RWPE2 (cell line): Measurements from ENCODE around the gene GRIN1.

ENCODE experiments used
- ATAC-seq: fragments of 200-7000 bp; cut with Tn5 transposase; 3 replicates; pipeline ENCODE4 v1.9.1; 2021; ENCODE audit warnings: low read depth
- DNase-seq: peaks from one replicate; pipeline ENCODE4 v3.0.0-alpha.2; 2020; ENCODE audit warnings: low spot score
- H3K27ac ChIP-seq: fragments of 450-650 bp; 2 replicates; pipeline ENCODE4 v1.5.1; 2017; ENCODE audit warnings: mild to moderate bottlenecking; ENCODE audit not compliant: poor library complexity, severe bottlenecking
- H3K27me3 ChIP-seq: fragments of 250-450 bp; sonication (Bioruptor Pico); 2 replicates; pipeline ENCODE4 v1.5.1; 2021; ENCODE audit warnings: mild to moderate bottlenecking, moderate library complexity; ENCODE audit not compliant: insufficient read depth, poor library complexity, severe bottlenecking
- H3K36me3 ChIP-seq: fragments of 250-450 bp; sonication (Bioruptor Pico); 2 replicates; pipeline ENCODE4 v1.5.1; 2020; ENCODE audit warnings: low read depth, mild to moderate bottlenecking, moderate library complexity
- H3K4me1 ChIP-seq: fragments of 250-450 bp; sonication (Bioruptor Pico); 2 replicates; pipeline ENCODE4 v1.5.1; 2021; ENCODE audit warnings: mild to moderate bottlenecking, moderate library complexity; ENCODE audit not compliant: insufficient read depth, poor library complexity, severe bottlenecking
- H3K4me3 ChIP-seq: fragments of 250-450 bp; sonication (Bioruptor Pico); 2 replicates; pipeline ENCODE4 v1.5.1; 2021; ENCODE audit warnings: mild to moderate bottlenecking, moderate library complexity; ENCODE audit not compliant: severe bottlenecking
- H3K9me3 ChIP-seq: fragments of 250-450 bp; sonication (Bioruptor Pico); 2 replicates; pipeline ENCODE4 v1.5.1; 2021; ENCODE audit warnings: mild to moderate bottlenecking, moderate library complexity; ENCODE audit not compliant: severe bottlenecking
- TF ChIP-seq, protein P1 (sequence below): fragments of 450-650 bp; IDR thresholded peaks from one replicate; pipeline ENCODE4 v1.5.1; 2017; ENCODE audit warnings: mild to moderate bottlenecking, moderate library complexity; ENCODE audit not compliant: poor library complexity, severe bottlenecking

Gene GRIN1

GRCh38 chr9:137097761-137098462 lies 41.0 kb upstream of the GRIN1 start:
- Histone ChIP-seq H3K27me3 (no peaks in the 10 kb centered on the region), H3K36me3 (peaks cover 66% of the 10 kb centered on the region), H3K4me1 (no peaks in the 10 kb centered on the region), H3K27ac (no peak overlapping the region), H3K9me3 (no peaks in the 10 kb centered on the region), H3K4me3 (no peak overlapping the region)
- ATAC-seq (no peak), DNase-seq (no peak)
- TF ChIP-seq, protein P1, sequence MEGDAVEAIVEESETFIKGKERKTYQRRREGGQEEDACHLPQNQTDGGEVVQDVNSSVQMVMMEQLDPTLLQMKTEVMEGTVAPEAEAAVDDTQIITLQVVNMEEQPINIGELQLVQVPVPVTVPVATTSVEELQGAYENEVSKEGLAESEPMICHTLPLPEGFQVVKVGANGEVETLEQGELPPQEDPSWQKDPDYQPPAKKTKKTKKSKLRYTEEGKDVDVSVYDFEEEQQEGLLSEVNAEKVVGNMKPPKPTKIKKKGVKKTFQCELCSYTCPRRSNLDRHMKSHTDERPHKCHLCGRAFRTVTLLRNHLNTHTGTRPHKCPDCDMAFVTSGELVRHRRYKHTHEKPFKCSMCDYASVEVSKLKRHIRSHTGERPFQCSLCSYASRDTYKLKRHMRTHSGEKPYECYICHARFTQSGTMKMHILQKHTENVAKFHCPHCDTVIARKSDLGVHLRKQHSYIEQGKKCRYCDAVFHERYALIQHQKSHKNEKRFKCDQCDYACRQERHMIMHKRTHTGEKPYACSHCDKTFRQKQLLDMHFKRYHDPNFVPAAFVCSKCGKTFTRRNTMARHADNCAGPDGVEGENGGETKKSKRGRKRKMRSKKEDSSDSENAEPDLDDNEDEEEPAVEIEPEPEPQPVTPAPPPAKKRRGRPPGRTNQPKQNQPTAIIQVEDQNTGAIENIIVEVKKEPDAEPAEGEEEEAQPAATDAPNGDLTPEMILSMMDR = no peak

DNA sequence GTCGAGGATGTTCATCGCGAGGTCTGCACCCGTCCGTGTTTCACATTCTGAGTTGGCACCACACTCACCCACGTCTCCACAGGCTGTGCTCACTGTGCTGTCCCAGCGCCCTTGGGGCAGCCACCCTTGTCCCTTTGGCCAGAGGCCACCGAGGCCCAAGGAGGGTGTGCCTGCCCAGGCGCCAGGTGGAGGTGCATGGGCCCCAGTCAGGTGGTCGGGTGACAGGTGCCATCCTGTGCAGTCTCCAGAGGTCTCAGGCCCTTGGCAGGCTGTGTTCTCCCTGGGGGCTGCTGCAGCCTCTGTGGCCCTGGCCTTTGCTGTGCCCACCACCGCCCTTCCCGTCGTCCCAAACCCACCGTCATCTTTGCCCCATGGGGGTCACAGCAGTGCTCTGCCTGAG lies 39.7 kb upstream of the GRIN1 start:
- Histone ChIP-seq H3K27me3 (no peaks in the 10 kb centered on the region), H3K27ac (no peak overlapping the region), H3K9me3 (no peaks in the 10 kb centered on the region), H3K36me3 (peaks cover 61% of the 10 kb centered on the region), H3K4me1 (no peaks in the 10 kb centered on the region), H3K4me3 (no peak overlapping the region)
- TF ChIP-seq, protein P1 = no peak
- no peak for DNase-seq
- no peak for ATAC-seq

- Histone ChIP-seq H3K27ac (no peak overlapping the region), H3K27me3 (no peaks in the 10 kb centered on the region), H3K4me3 (no peak overlapping the region), H3K4me1 (no peaks in the 10 kb centered on the region), H3K9me3 (no peaks in the 10 kb centered on the region), H3K36me3 (peaks cover 55% of the 10 kb centered on the region)
- DNase-seq (no peak), ATAC-seq (no peak)
- TF ChIP-seq, protein P1 = no peak
Measured at GRCh38 chr9:137103206-137103999, 35.6 kb upstream of the GRIN1 start.

DNA sequence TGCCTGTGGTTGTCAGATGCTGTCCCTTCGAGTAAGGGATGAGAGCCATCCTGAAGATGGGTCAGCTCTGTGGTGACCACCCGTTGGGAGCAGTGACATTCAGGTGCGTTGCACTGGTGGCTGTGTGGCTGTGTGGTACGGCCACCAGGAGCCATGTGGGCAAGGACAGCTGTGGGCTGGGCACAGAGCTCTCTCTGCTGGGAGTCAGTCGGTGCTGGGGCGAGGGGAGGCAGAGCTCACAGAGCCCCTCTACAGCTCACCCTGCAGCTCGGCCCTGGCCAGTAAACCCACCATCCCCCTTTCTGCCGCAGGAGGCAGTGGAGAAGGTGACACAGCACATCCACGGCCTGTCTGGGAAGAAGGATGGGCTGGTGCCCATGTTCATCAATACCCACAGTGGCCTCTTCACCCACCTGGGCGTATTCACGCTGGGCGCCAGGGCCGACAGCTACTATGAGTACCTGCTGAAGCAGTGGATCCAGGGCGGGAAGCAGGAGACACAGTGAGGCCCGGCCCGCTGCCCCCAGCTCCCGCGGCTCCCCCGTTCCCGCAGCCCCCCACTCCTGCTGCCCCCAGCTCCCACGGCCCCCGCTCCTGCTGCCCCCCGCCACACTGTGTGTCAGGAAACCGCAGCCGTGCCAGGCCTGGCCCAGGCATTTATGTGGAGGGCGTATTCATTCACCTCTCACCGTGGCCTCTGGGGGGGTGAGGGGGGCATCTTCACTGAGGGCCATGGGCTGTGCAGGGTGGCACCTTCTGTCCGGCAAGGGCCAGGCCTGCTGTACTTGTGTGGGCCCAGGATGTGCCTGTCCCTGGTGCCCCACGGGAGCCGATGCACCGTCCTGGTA lies 32.9 kb upstream of the GRIN1 start:
- ATAC-seq (no peak), DNase-seq (peak; percentile 61)
- TF ChIP-seq, protein P1 = no peak
- peaks cover 47% of the 10 kb centered on the region for H3K36me3 ChIP-seq
- H3K4me1 ChIP-seq = no peaks in the 10 kb centered on the region
- no peak overlapping the region for H3K27ac ChIP-seq
- H3K9me3 ChIP-seq = no peaks in the 10 kb centered on the region
- no peak overlapping the region for H3K4me3 ChIP-seq
- no peaks in the 10 kb centered on the region for H3K27me3 ChIP-seq
